Heart left ventricle (tissue), 16 donors: Measurements from ENCODE around the gene RNPEPL1. TPM values are rescaled to one million over a fixed set of nuclear protein-coding genes. Genes with fewer than 3 reads are reported as not detected.
A peak's percentile ranks its signal among the peaks of the same experiment; 100 is the strongest.

Experiments
- ATAC-seq, 4 donors: fragments of 200-7000 bp; cut with Tn5 transposase; one replicate each; pipeline ENCODE4 v1.9.1; 2020 to 2022; ENCODE audit warnings: moderate library complexity in 4 of 4, mild to moderate bottlenecking in 3 of 4, moderate number of reproducible peaks in 1 of 4
- DNase-seq, 5 donors: peaks; one replicate each; pipeline ENCODE4 v3.0.0-alpha.2; 2020
- H3K27ac ChIP-seq, 12 donors: fragments of 200-600 bp; sonication (generic) in 4 of 12; one replicate each; pipeline versions ENCODE4 v1.5.0 to v1.8.0; 2016 to 2022; ENCODE audit warnings: mild to moderate bottlenecking in 2 of 12
- H3K27me3 ChIP-seq, 9 donors: fragments of 200-600 bp; sonication (generic) in 2 of 9; one replicate each; pipeline versions ENCODE4 v1.5.1 to v1.8.0; 2016 to 2022; ENCODE audit warnings: mild to moderate bottlenecking in 3 of 9
- H3K36me3 ChIP-seq, 9 donors: fragments of 200-600 bp; sonication (generic) in 2 of 9; one replicate each; pipeline versions ENCODE4 v1.5.0 to v1.8.0; 2018 to 2022; ENCODE audit warnings: mild to moderate bottlenecking in 2 of 9
- H3K4me1 ChIP-seq, 12 donors: fragments of 200-600 bp; sonication (generic) in 4 of 12; one replicate each; pipeline versions ENCODE4 v1.5.0 to v1.8.0; 2016 to 2022; ENCODE audit warnings: mild to moderate bottlenecking in 3 of 12
- H3K4me3 ChIP-seq, 12 donors: fragments of 200-600 bp; sonication (generic) in 4 of 12; one replicate each; pipeline versions ENCODE4 v1.5.0 to v1.8.0; 2017 to 2022; ENCODE audit warnings: mild to moderate bottlenecking in 9 of 12, moderate library complexity in 4 of 12
- H3K9me3 ChIP-seq, 12 donors: fragments of 200-600 bp; sonication (generic) in 4 of 12; one replicate each; pipeline versions ENCODE4 v1.5.0 to v1.8.0; 2016 to 2022; ENCODE audit warnings: mild to moderate bottlenecking in 1 of 12
- CTCF ChIP-seq, 12 donors: fragments of 200-600 bp; sonication (generic) in 4 of 12; IDR thresholded peaks; one replicate each; pipeline versions ENCODE4 v1.5.0 to v1.8.0; 2018 to 2022; ENCODE audit warnings: antibody characterized with exemption in 12 of 12, mild to moderate bottlenecking in 5 of 12
- POLR2A ChIP-seq, 2 donors: fragments of 450-650 bp; IDR thresholded peaks; one replicate each; pipeline ENCODE4 v1.6.1; 2017; ENCODE audit warnings: antibody characterized with exemption in 2 of 2, mild to moderate bottlenecking in 2 of 2, moderate library complexity in 2 of 2
- WGBS, 4 donors: extraction: QIAGEN DNeasy Blood & Tissue Kit in 2 of 4; methylation state at CpG; one replicate each; pipeline versions ENCODE4 v1.1.5 to v1.1.7; 2013 to 2018; 5-methylcytosine and 5-hydroxymethylcytosine counted together
- intact Hi-C, 10 donors: fragments of 100-400 bp; cut with DNase I; formaldehyde crosslinking; loops; one replicate each; pipeline versions ENCODE4 v1.11.1 to v1.14.2; 2022
- polyA plus RNA-seq, 2 donors: library from polyadenylated mRNA; stranded (reverse); fragments of 200-250 nt; gene quantifications; one replicate each; pipeline ENCODE4 v1.2.3, GENCODE V29; 2013
- total RNA-seq, 9 donors: library from RNA; depleted of rRNA in 2 of 9; stranded (reverse); fragments of >200 nt in 2 of 9; fragmentation: NEBNext Ultra II Directional in 3 of 9; extraction: Animal tissue kit (Norgen Biotek cat#: 25700) in 3 of 9; gene quantifications; one replicate each; pipeline versions ENCODE4 v1.1.0 to v1.2.4, GENCODE V29; 2016 to 2023
- donor health status: ischemic (EF 13 %, LVEDD 7.1; RV severe dilation, severe dysfunction).
- donor health status: healthy with polysubstance abuse.
- donor health status: DM: no; HTN: yes; CAD: no.
- donor health status: DM: no; HTN: no; CAD: no.
- donor health status: ischemic (EF 25% LVEDD 6.9; RV normal size, moderate dysfunction).
- donor health status: ischemic (EF 25% LVEDD 5.7; RV mildly dilated, moderate dysfunction).
- donor health status: healthy.
- donor health status: DM: yes; HTN: yes; CAD: no.
- donor health status: ischemic (EF 35%, LVEDD 5.7; RV mildly dilated, moderate dysfunction).
- donor health status: nonischemic (EF 11% LVEDD 7.7; RV severe dilation, severe dysfunction).
- donor health status: DM: yes; HTN: yes; CAD: no.
- donor health status: PGD.
- donor health status: ischemic (EF 29% LVEDD 5.4; RV normal size, mild dysfunction).
- donor health status: nonischemic (EF 23%, LVEDD 6.1; RV moderate dilation, normal function).

RNPEPL1 gene
- total and polyA plus RNA-seq, 11 donors, result 67.5 to 206 (median 91.0) TPM

GRCh38 chr2:240569523-240569997 lies 1.3 kb downstream of the RNPEPL1 start:
- DNase-seq, result peak in 1 of 5 donors; percentile 18
- no peak for ATAC-seq
- Histone ChIP-seq H3K9me3 (no peaks in the 10 kb centered on the region), H3K27me3 (no peaks in the 10 kb centered on the region), H3K4me1 (peaks cover 12 to 53% (median 44%) of the 10 kb centered on the region in 12 donors), H3K4me3 (peak overlapping the region; percentile 57 to 93 (median 76)), H3K27ac (peak overlapping the region in 10 of 12 donors; percentile 73 to 92 (median 86)), H3K36me3 (peaks cover 0 to 28% (median 6%) of the 10 kb centered on the region in 9 donors)
- 70 to 83% (median 74%) methylated on average over 8 to 9 of the region's 9 CpGs for WGBS, 4 donors
- TF ChIP-seq CTCF (IDR thresholded peaks at IDR 0.05) (no peak), POLR2A (IDR thresholded peaks at IDR 0.05) (no peak)
- intact Hi-C loops, result loop anchor here in 2 of 10 donors (1.0 to 10.0 kb wide), 6 partner anchors 15 to 545 kb away; partner anchors contain the start of genes CAPN10 (in 1 of the 2), NDUFA10 (in 1 of the 2) and SNED1 (in 1 of the 2)

GRCh38 chr2:240569998-240570530 lies 1.8 kb downstream of the RNPEPL1 start:
- H3K9me3 ChIP-seq, result no peaks in the 10 kb centered on the region
- TF ChIP-seq CTCF (IDR thresholded peaks at IDR 0.05), result no peak
- TF ChIP-seq POLR2A (IDR thresholded peaks at IDR 0.05), result no peak
- DNase-seq (peak in 3 of 5 donors; percentile 15 to 33 (median 23)), ATAC-seq (no peak)
- H3K4me1 ChIP-seq, result peaks cover 12 to 53% (median 43%) of the 10 kb centered on the region in 12 donors
- no peaks in the 10 kb centered on the region for H3K27me3 ChIP-seq
- peak overlapping the region in 10 of 12 donors; percentile 57 to 93 (median 80) for H3K4me3 ChIP-seq
- intact Hi-C loops, result loop anchor here in 2 of 10 donors (1.0 to 10.0 kb wide), 6 partner anchors 15 to 545 kb away; partner anchors contain the start of genes CAPN10 (in 1 of the 2), NDUFA10 (in 1 of the 2) and SNED1 (in 1 of the 2)
- H3K27ac ChIP-seq, result peak overlapping the region in 1 of 12 donors; percentile 87
- 93 to 98% (median 94%) methylated on average over 8 to 15 of the region's 15 CpGs for WGBS, 4 donors
- H3K36me3 ChIP-seq, result peaks cover 0 to 33% (median 12%) of the 10 kb centered on the region in 9 donors

GRCh38 chr2:240570531-240571313 lies 2.4 kb downstream of the RNPEPL1 start:
- 75 to 88% (median 82%) methylated on average over 2 to 11 of the region's 11 CpGs for WGBS, 4 donors
- peaks cover 0 to 39% (median 16%) of the 10 kb centered on the region in 9 donors for H3K36me3 ChIP-seq
- no peaks in the 10 kb centered on the region for H3K9me3 ChIP-seq
- no peak overlapping the region for H3K4me3 ChIP-seq
- peak in 3 of 5 donors; percentile 13 to 48 (median 23) for DNase-seq
- peaks cover 12 to 47% (median 38%) of the 10 kb centered on the region in 12 donors for H3K4me1 ChIP-seq
- intact Hi-C loops, result no loop called here
- no peaks in the 10 kb centered on the region for H3K27me3 ChIP-seq
- no peak for ATAC-seq
- H3K27ac ChIP-seq, result no peak overlapping the region
- TF ChIP-seq POLR2A (IDR thresholded peaks at IDR 0.05), result no peak
- TF ChIP-seq CTCF (IDR thresholded peaks at IDR 0.05), result no peak
